DMS 273 (cell line): ENCODE data around the gene P4HA1.
"Not testable (repeated sequence)": the region's sequence is repeated elsewhere in the genome, so short reads cannot be mapped to it uniquely, and the experiment has no call there.

Source experiments
- DNase-seq: peaks from one replicate; lab custom pipeline; 2025; ENCODE audit not compliant: unreplicated experiment; lab: John Stamatoyannopoulos, UW

The P4HA1 gene

DNA sequence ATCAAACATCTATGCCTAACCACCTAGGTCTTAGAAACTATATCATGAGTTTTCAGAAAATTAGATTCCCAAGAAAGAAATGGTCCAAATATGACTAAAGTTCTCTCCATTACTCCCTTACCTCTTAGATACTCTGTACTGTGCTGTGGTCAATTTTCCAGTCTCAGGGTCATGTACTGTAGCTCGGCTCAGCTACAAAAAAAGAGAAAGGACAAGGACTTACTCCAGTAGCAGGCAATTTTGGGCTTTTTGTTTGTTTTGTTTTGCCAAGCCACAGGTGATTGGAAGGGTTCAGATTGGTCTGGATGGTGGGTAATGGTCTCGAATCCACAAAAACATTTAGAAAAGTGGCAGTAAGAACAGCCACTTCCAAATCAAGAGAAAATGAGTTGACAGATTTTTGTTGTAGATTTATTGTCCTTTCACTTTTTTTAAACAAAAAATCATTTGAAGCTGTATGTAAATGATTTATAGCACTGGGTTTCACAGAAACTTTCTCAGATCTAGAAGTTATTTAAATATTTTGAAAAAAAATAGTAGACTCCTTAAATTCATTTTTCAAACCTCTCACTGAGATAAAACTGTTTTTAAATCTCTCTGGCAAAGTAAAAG is 52.8 kb downstream of the P4HA1 start:
- DNase-seq, result no peak

DNA sequence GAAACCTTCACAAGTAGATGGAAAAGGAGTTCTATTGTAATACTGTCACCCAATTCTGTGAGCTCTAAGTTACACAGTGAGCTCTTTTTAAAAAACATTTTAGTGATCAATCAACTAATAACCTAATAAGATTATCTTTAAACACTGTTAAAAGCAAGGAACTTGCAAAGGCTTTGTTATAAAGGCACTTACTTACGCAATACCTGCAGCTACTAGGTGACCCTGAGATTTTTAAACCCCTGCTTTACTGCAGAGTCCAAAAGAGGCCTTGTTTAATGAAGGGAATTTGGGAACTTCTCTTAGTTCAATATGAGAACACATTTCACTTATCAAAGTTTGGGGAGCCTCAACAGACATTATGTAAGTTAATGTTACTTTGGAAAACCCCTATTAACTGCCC is 53.3 kb downstream of the P4HA1 start:
- no peak for DNase-seq

DNA sequence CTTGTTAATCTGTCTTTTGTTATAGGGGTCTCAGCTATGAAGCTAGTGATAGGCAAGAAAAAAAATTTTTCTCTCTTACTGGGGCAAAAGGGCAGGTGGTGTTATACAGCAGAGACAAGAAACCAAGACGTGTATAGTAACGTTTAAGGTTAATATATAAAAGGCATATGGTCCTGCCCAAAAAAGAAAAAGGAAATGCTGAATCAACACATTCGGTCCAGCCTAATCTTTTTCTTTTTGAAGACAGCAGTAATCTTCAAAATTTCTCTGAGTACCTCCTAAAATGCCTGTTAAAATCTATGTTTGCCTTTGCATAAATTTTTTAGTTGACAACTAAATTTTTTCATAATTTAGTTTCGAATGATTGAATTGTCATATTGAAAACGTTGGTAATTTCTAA is 54.5 kb downstream of the P4HA1 start:
- DNase-seq, result no peak

DNA sequence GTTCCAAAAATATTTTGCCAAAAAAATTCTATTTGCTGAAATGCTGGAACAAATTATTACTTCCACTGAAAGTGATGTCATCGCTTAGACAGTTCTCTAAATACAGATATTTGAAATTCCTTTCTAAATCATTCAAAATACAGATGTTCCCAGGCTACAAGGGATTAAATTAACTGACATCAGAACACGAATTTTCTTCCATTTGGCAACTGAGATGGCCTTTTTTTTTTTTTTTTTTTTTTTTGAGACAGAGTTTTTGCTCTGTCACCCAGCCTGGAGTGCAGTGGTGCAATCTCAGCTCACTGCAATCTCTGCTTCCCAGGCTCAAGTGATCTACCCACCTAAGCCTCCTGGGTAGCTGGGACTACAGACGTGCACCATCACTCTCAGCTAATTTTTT is 57.0 kb downstream of the P4HA1 start:
- DNase-seq, result no peak

DNA sequence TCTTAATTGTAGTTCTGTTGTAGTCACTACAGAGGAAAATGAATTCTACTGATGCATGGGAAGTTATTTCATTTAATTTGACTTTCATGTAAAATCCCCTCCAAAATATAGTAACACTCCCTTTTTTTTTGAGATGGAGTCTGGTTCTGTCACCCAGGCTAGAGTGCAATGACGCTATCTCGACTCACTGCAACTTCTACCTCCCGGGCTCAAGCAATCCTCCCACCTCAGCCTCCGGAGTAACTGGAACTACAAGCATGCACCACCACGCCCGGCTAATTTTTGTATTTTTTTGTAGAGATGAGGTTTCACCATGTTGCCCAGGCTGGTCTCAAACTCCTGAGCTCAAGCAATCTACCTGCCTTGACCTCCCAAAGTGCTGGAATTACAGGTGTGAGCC is 60.4 kb downstream of the P4HA1 start:
- not testable (repeated sequence) for DNase-seq

DNA sequence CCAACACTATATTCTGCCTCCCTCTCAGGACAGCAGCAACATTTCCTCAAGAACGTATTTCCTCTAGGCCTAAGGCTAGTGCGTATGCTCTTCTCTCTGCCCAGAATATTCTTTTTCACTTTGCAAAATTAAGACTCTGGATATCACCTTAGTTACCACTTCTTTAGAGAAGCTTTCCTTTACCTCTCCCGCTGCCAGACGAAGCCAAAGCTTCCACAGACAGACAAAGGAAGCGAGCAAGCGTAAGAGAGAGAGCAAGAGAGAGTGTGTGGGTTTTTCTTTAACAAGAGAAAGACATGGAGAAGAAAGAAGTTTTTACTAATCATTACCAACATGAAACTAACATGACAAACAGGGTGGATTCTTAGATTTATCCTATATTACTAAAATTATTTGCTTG is 64.1 kb downstream of the P4HA1 start:
- DNase-seq, result no peak

DNA sequence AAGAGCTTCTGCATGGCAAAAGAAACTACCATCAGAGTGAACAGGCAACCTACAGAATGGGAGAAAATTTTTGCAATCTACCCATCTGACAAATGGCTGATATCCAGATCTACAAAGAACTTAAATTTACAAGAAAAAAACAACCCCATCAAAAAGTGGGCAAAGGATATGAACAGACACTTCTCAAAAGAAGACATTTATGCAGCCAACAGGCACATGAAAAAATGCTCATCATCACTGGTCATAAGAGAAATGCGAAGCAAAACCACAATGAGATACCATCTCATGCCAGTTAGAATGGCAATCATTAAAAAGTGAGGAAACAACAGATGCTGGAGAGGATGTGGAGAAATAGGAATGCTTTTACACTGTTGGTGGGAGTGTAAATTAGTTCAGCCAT is 70.0 kb downstream of the P4HA1 start:
- DNase-seq, result not testable (repeated sequence)

DNA sequence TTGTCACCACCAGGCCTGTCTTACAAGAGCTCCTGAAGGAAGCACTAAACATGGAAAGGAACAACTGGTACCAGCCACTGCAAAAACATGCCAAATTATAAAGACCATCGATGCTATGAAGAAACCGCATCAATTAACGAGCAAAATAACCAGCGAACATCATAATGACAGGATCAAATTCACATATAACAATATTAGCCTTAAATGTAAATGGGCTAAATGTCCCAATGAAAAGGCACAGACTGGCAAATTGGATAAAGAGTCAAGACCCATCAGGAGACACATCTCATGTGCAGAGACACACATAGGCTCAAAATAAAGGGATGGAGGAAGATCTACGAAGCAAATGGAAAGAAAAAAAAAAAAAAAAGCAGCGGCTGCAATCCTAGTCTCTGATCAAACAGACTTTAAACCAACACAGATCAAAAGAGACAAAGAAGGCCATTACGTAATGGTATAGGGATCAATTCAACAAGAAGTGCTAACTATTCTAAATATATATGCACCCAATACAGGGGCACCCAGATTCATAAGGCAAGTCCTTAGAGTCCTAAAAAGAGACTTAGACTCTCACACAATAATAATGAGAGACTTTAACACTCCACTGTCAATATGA is 73.1 kb downstream of the P4HA1 start:
- DNase-seq, result not testable (repeated sequence)

DNA sequence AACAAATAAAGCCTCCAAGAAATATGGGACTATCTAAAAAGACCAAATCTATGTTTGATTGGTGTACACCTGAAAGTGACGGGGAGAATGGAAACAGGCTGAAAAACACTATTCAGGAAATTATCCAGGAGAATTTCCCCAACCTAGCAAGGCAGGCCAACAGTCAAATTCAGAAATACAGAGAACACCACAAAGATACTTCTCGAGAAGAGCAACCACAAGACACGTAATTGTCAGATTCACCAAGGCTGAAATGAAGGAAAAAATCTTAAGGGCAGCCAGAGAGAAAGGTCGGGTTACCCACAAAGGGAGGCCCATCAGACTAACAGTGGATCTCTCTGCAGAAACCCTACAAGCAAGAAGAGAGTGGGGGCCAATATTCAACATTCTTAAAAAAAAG is 73.7 kb downstream of the P4HA1 start:
- not testable (repeated sequence) for DNase-seq

DNA sequence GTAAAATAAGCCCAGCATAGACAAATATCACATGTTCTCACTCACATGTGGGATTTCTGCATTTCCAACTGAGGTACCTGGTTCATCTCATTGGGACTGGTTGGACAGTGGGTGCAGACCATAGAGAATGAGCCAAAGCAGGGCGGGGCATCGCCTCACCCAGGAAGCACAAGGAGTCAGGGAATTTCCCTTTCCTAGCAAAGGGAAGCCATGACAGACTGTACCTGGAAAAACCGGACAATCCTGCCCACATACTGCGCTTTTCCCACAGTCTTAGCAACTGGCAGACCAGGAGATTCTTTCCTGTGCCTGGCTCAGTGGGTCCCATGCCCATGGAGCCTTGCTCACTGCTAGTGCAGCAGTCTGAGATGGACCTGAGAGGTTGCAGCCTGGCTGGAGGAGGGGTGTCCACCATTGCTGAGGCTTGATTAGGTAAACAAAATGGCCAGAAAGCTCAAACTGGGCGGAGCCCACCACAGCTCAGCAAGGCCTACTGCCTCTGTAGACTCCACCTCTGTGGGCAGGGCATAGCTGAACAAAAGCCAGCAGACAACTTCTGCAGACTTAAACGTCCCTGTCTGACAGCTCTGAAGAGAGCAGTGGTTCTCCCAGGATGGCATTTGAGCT is 75.0 kb downstream of the P4HA1 start:
- not testable (repeated sequence) for DNase-seq

DNA sequence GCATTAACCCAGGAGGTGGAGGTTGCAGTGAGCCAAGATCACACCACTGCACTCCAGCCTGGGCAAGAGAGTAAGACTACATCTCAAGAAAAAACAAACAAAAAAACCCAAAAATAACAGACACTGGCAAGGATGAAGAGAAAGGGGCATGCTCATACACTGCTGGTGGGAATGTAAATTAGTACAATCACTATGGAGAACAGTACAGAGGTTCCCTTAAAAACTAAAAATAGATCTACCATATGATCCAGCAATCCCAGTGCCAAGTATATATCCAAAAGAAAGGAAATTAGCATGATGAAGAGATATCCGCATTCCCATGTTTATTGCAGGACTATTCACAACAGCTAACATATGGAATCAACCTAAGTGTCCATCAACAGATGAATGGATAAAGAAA is 75.6 kb downstream of the P4HA1 start:
- DNase-seq, result no peak

DNA sequence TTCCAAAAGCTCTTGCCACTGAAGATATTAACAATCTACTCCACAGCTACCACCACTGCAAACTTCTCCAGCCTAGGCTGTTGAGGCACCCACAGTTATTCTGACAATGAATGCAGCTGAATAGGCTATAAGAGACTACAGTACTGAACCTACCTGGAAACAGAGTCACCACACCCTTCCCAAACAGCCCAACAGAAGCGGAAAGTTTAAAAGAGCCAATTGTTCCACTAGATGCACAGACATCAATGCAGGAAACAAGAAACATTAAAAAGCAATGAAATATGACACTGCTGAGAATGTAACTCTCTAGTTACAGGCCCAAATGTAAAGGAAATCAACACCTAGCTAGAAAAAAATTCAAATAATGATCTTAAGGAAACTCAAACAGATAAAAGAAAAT is 77.6 kb downstream of the P4HA1 start:
- DNase-seq, result no peak

DNA sequence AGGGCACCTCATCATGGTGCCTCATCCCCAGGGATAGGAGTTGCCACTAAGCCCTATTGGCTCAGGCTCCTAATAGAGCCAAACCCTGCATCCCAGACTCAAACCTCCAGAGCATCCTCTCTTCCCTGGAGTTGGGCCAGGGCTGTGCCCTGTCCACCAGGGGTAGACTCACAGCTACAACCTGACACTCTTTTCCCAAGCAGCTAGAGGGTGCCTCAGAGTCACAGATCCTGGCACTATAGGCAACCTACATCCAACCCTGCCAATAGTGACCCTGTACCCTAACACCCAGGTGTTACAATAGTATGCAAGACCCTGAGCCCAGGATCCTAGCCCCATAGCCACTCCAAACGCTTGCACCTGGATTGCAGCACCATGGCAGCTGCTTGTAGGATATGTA is 78.0 kb downstream of the P4HA1 start:
- no peak for DNase-seq

DNA sequence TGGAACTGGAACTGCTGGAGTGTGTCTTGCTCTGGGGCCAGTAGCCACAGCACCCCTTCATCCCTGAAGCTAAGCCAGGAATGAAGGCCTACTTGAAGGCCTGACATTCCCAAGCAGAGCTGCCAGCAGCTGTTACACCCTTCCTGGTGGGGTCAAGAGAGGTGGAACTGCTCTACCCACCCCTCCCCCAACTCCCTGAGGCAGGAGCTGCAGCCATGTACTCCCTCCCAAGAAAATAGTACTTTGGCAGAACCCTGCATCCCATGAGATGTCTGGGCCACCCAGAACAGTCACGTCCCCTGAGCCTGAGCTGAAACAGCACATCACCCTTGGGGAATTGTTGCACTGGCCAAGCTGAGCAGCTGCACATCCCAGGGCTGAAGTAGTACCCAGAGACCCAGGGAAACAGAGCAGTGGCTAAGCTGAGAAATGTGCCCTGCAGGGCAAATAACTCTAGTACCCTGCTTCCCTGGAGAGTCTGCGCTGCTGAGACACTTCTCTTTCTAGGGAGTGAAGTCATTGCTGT is 78.6 kb downstream of the P4HA1 start:
- no peak for DNase-seq

DNA sequence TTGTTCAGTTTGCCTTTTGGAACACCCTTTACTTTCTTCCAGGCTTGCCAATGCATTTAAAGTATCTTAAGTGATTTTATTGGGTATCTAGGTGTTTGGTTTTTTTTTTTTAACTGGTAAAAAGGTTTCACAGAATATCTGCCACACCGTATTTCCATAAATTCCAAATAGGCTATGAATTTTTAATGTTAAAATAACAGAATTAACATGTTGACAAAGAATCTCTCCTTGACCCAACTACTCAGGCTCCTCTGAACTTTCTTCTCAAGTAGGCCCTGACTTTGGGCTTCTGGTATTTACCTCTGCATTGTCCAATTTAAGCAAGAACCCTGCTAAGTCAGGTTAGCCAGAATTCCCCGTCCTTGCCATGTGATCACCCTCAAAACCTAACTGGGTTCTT is 80.9 kb downstream of the P4HA1 start:
- no peak for DNase-seq

DNA sequence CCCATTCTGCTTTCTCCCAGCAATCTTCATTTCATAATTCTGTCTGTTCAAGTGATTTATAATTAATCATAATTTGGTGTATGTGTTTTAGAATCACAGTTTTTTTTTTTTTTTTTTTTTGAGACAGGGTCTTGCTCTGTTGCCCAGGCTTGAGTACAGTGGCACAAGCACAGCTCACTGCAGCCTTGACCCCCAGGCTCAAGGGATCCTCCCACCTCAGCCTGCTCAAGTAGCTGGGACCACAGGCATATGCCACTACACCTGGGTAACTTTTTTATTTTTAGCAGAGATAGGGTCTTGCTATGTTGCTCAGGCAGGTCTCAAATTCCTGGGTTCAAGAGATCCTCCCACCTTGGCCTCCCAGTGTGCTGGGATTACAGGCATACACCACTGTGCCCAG is 92.8 kb downstream of the P4HA1 start:
- no peak for DNase-seq

DNA sequence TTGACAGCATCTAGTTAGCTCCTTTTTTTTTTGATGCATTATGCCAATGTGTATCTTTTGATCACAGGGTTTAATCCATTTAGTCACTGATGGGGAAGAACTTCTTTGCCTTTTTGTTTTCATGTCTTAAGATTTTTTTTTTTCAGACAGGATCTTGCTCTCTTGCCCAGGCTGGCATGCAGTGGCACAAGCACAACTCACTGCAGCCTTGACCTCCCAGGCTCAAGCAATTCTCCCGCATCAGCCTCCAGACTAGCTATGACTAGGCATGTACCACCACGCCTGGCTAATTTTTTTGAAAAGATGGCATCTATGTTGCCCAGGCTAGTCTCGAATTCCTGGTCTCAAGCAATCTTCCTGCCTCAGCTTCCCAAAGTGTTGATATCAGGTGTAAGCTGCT is 95.7 kb downstream of the P4HA1 start:
- no peak for DNase-seq

DNA sequence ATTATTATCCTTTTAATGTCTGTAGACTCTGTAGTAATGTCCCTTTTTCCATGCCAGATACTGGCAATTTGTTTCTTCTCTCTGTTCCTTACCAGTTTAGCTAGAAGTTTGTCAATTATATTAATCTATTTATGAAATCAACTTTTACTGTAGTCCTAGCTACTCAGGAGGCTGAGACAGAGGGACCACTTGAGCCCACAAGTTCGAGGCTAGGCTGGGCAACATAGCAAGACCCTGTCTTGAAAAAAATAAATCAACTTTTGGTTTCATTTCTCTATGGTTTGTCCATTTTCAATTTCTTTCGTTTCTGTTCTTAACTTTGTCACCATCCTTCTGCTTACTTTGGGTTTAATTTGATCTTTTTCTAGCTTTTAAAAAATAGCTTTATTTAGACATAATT is 99.6 kb downstream of the P4HA1 start:
- no peak for DNase-seq

DNA sequence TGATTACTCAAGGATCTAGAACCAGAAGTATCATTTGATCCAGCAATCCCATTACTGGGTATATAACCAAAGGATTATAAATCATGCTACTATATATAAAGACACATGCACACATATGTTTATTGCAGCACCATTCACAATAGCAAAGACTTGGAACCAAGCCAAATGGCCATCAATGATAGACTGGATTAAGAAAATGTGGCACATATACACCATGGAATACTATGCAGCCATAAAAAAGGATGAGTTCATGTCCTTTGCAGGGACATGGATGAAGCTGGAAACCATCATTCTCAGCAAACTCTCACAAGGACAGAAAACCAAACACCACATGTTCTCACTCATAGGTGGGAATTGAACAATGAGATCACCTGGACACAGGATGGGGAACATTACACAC is 101.2 kb downstream of the P4HA1 start:
- not testable (repeated sequence) for DNase-seq

DNA sequence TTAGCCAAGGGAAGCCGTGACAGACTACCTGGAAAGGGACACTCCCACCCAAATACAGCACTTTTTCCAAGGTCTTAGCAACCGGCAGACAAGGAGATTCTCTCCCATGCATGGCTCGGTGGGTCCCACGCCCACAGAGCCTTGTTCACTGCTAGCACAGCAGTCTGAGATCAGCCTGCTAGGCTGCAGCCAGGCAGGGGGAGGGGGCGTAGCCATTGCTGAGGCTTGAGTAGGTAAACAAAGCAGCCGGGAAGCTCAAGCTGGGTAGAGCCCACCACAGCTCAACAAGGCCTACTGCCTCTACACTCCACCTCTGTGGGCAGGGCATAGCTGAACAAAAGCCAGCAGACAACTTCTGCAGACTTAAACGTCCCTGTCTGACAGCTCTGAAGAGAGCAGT is 106.9 kb downstream of the P4HA1 start:
- not testable (repeated sequence) for DNase-seq

DNA sequence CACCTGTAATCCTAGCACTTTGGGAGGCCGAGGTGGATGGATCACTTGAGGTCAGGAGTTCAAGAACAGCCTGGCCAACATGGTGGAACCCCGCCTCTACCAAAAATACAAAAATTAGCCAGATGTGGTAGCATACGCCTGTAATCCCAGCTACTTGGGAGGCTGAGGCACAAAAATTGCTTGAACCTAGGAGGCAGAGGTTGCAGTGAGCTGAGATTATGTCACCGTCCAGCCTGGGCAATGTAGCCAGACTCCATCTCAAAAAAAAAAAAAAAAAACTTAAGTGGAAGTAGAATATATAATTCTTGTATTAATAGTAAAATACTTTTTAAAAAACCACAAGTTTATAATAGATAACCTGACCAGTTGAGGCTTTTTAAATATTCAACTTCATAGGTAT is 112.0 kb downstream of the P4HA1 start:
- DNase-seq, result not testable (repeated sequence)

DNA sequence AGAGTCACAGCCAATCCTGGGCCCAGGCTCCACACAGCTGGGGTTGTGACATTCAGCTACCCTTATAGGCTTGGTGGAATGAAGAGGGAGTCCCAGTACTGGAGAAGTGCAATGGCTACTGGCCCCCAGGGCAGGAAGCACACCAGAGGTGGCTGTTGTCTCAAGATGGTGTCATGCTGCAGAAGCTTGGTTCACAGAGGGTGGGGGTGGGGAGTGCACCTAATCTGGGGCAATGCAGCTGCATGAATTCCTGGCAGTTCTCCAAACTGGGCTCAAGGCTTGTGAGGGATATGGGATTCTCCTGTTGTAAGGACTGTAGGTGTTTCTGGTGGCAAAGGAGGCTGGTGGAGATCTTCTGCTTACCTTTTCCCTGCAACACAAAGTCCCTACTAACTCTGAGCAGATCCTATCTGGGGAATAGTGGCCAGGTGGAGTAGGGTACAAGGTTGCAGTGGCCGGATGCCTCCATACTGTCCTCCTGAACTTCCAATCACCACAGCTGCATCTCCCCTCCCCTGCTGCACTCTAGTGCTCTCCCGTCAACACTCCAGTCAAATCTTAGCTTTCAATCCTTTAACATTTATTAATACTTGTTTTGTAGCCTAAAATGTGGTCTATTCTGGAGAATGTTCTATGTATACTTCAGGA is 114.7 kb downstream of the P4HA1 start:
- DNase-seq, result no peak
